ENCODE results near the gene UROC1.

UROC1 gene

GRCh38 chr3:126529585-126530170, 12.1 kb upstream of the UROC1 start:
- no peak for FAIRE-seq

GRCh38 chr3:126528800-126529541, 11.4 kb upstream of the UROC1 start:
- no peak for FAIRE-seq

- FAIRE-seq: no peak
These were observed 10.8 kb upstream of the UROC1 start for GRCh38 chr3:126528419-126528799.

GRCh38 chr3:126527455-126528211, 10.1 kb upstream of the UROC1 start:
- FAIRE-seq: no peak

GRCh38 chr3:126527006-126527405, 9.4 kb upstream of the UROC1 start:
- no peak for FAIRE-seq

- no peak for FAIRE-seq
These were observed 9.1 kb upstream of the UROC1 start for GRCh38 chr3:126526668-126527005.

- FAIRE-seq: no peak
These were observed 8.5 kb upstream of the UROC1 start for GRCh38 chr3:126525853-126526667.

- FAIRE-seq: no peak
These were observed 7.7 kb upstream of the UROC1 start for GRCh38 chr3:126525091-126525852.

- FAIRE-seq: no peak
These were observed 6.9 kb upstream of the UROC1 start for GRCh38 chr3:126524429-126524988.

GRCh38 chr3:126523745-126524428, 6.3 kb upstream of the UROC1 start, which contains the start of gene CHST13:
Gene CHST13, plus strand, starts transcription at chr3:126524155. Its CDS starts 178 bp downstream, at chr3:126524333.
- FAIRE-seq: no peak

- peak; percentile 9 for FAIRE-seq
These were observed 4.8 kb upstream of the UROC1 start for GRCh38 chr3:126522363-126522788.

GRCh38 chr3:126521122-126521891, 3.7 kb upstream of the UROC1 start:
- no peak for FAIRE-seq

- no peak for FAIRE-seq
These were observed 2.2 kb upstream of the UROC1 start for GRCh38 chr3:126519506-126520455.

GRCh38 chr3:126518779-126519177, 1.2 kb upstream of the UROC1 start:
- FAIRE-seq: no peak

- no peak for FAIRE-seq
These were observed 609 bp upstream of the UROC1 start for GRCh38 chr3:126517986-126518778.

- no peak for FAIRE-seq
These were observed 660 bp downstream of the UROC1 start for GRCh38 chr3:126516936-126517290.

- FAIRE-seq: no peak
These were observed 1.2 kb downstream of the UROC1 start for GRCh38 chr3:126516152-126516935.
